H9 (cell line): ENCODE results near the gene TSPAN32. TPM values are rescaled to one million over a fixed set of nuclear protein-coding genes. Genes with fewer than 3 reads are reported as not detected.
A peak's percentile ranks its signal among the peaks of the same experiment; 100 is the strongest.

Experiments
- DNase-seq: peaks from one replicate; pipeline ENCODE4 v3.0.0-alpha.2; 2017
- H2AFZ ChIP-seq: one replicate; pipeline ENCODE4 v1.6.1; 2013; ENCODE audit warnings: mild to moderate bottlenecking, low read length, control low read depth, moderate library complexity
- H2AK5ac ChIP-seq: 2 replicates; pipeline ENCODE4 v1.6.1; 2013; ENCODE audit warnings: low read length, control low read depth, mixed read lengths; ENCODE audit not compliant: insufficient read length
- H2BK120ac ChIP-seq: one replicate; pipeline ENCODE4 v1.6.1; 2013; ENCODE audit warnings: low read depth, mild to moderate bottlenecking, low read length, control low read depth, inconsistent platforms; ENCODE audit not compliant: poor library complexity, severe bottlenecking
- H2BK12ac ChIP-seq: 2 replicates; pipeline ENCODE4 v1.6.1; 2013; ENCODE audit warnings: low read length, control low read depth, mixed read lengths, low read depth; ENCODE audit not compliant: insufficient read length
- H2BK15ac ChIP-seq: 2 replicates; pipeline ENCODE4 v1.6.1; 2013; ENCODE audit warnings: low read depth, low read length, control low read depth
- H2BK20ac ChIP-seq: one replicate; pipeline ENCODE4 v1.6.1; 2013; ENCODE audit warnings: low read depth, mild to moderate bottlenecking, low read length, control low read depth, inconsistent platforms; ENCODE audit not compliant: poor library complexity, severe bottlenecking
- H2BK5ac ChIP-seq: 2 replicates; pipeline ENCODE4 v1.6.1; 2013; ENCODE audit warnings: low read length, control low read depth, mixed read lengths; ENCODE audit not compliant: insufficient read length
- H3K14ac ChIP-seq: 2 replicates; pipeline ENCODE4 v1.6.1; 2013; ENCODE audit warnings: low read length, control low read depth; ENCODE audit not compliant: insufficient read depth
- H3K18ac ChIP-seq: 2 replicates; pipeline ENCODE4 v1.6.1; 2013; ENCODE audit warnings: low read depth, mild to moderate bottlenecking, mixed read lengths, low read length, control low read depth; ENCODE audit not compliant: insufficient read length
- H3K23ac ChIP-seq: 2 replicates; pipeline ENCODE4 v1.6.1; 2013; ENCODE audit warnings: low read length, control low read depth, mixed read lengths, low read depth; ENCODE audit not compliant: insufficient read length
- H3K23me2 ChIP-seq: 2 replicates; pipeline ENCODE4 v1.6.1; 2013; ENCODE audit warnings: low read depth, mild to moderate bottlenecking, mixed read lengths, low read length, control low read depth; ENCODE audit not compliant: insufficient read length, poor library complexity, severe bottlenecking
- H3K27ac ChIP-seq: 2 replicates; pipeline ENCODE4 v1.5.1; 2013; ENCODE audit warnings: low read length, control low read depth, mixed read lengths, low read depth; ENCODE audit not compliant: insufficient read length
- H3K27me3 ChIP-seq: 2 replicates; pipeline ENCODE4 v1.6.1; 2013; ENCODE audit warnings: low read length, control low read depth, inconsistent platforms; ENCODE audit not compliant: insufficient read depth
- H3K4ac ChIP-seq: 2 replicates; pipeline ENCODE4 v1.6.1; 2013; ENCODE audit warnings: low read depth, mild to moderate bottlenecking, control low read depth, inconsistent platforms, low read length, moderate library complexity
- H3K4me1 ChIP-seq: 2 replicates; pipeline ENCODE4 v1.6.1; 2013; ENCODE audit warnings: low read length, control low read depth, inconsistent platforms; ENCODE audit not compliant: insufficient read depth
- H3K4me2 ChIP-seq: 2 replicates; pipeline ENCODE4 v1.6.1; 2013; ENCODE audit warnings: low read length, control low read depth, mixed read lengths; ENCODE audit not compliant: insufficient read length, insufficient read depth
- H3K56ac ChIP-seq: 2 replicates; pipeline ENCODE4 v1.6.1; 2013; ENCODE audit warnings: low read depth, mild to moderate bottlenecking, mixed read lengths, low read length, control low read depth; ENCODE audit not compliant: insufficient read length
- H3K79me1 ChIP-seq: 2 replicates; pipeline ENCODE4 v1.6.1; 2013; ENCODE audit warnings: low read depth, mild to moderate bottlenecking, moderate library complexity, low read length, control low read depth, inconsistent platforms; ENCODE audit not compliant: insufficient read depth, poor library complexity, severe bottlenecking
- H3K79me2 ChIP-seq: 2 replicates; pipeline ENCODE4 v1.6.1; 2013; ENCODE audit warnings: low read length, control low read depth, inconsistent platforms; ENCODE audit not compliant: insufficient read depth
- H3K9ac ChIP-seq: 2 replicates; pipeline ENCODE4 v1.6.1; 2013; ENCODE audit warnings: low read length, control low read depth, mixed read lengths; ENCODE audit not compliant: insufficient read length; ENCODE audit errors: extremely low read depth
- H3K9me3 ChIP-seq: one replicate; pipeline ENCODE4 v1.6.1; 2013; ENCODE audit warnings: low read depth, low read length, inconsistent platforms; ENCODE audit not compliant: control insufficient read depth
- H3T11ph ChIP-seq: one replicate; pipeline ENCODE4 v1.6.1; 2013; ENCODE audit warnings: mild to moderate bottlenecking, low read length, control low read depth, inconsistent platforms
- H4K20me1 ChIP-seq: one replicate; pipeline ENCODE4 v1.6.1; 2013; ENCODE audit not compliant: control insufficient read depth, insufficient read length, insufficient read depth
- H4K5ac ChIP-seq: 2 replicates; pipeline ENCODE4 v1.6.1; 2013; ENCODE audit warnings: low read depth, mild to moderate bottlenecking, mixed read lengths, low read length, control low read depth; ENCODE audit not compliant: insufficient read length
- H4K8ac ChIP-seq: replicated peaks from 2 replicates; pipeline ENCODE4 v1.6.1; 2013; ENCODE audit warnings: low read length, control low read depth, mixed read lengths, low read depth; ENCODE audit not compliant: insufficient read length
- H4K91ac ChIP-seq: 2 replicates; pipeline ENCODE4 v1.6.1; 2013; ENCODE audit warnings: low read depth, mild to moderate bottlenecking, moderate library complexity, mixed read lengths, low read length, control low read depth; ENCODE audit not compliant: insufficient read length
- H3K27ac Mint-ChIP-seq, 3 experiments: 2 replicates in 2 of 3; 3 replicates in 1 of 3; pipeline ENCODE4 v1.8.0; 2020 to 2021; ENCODE audit warnings: mixed read lengths in 3 of 3, mild to moderate bottlenecking in 1 of 3, moderate library complexity in 1 of 3
- H3K27me3 Mint-ChIP-seq: 2 replicates; pipeline ENCODE4 v1.8.0; 2021; ENCODE audit warnings: low read depth, mild to moderate bottlenecking, moderate library complexity, mixed read lengths
- H3K36me3 Mint-ChIP-seq, 3 experiments: 2 replicates in 2 of 3; 3 replicates in 1 of 3; pipeline ENCODE4 v1.8.0; 2020 to 2021; ENCODE audit warnings: low read depth in 3 of 3, mixed read lengths in 3 of 3; ENCODE audit not compliant: insufficient read depth in 1 of 3
- H3K4me1 Mint-ChIP-seq, 2 experiments: 2 replicates each; pipeline ENCODE4 v1.8.0; 2020; ENCODE audit warnings: mixed read lengths in 2 of 2
- H3K4me3 Mint-ChIP-seq, 2 experiments: 2 replicates in 1 of 2; 3 replicates in 1 of 2; pipeline ENCODE4 v1.8.0; 2020 to 2021; ENCODE audit warnings: mild to moderate bottlenecking in 2 of 2, mixed read lengths in 2 of 2, moderate library complexity in 1 of 2
- H3K9me3 Mint-ChIP-seq, 2 experiments: 2 replicates in 1 of 2; 3 replicates in 1 of 2; pipeline ENCODE4 v1.8.0; 2020; ENCODE audit warnings: mild to moderate bottlenecking in 2 of 2, mixed read lengths in 2 of 2, moderate library complexity in 1 of 2
- CTCF ChIP-seq: fragments of 200-600 bp; sonication (generic); conservative IDR thresholded peaks from 3 replicates; pipeline ENCODE4 v1.8.0; 2021; ENCODE audit warnings: antibody characterized with exemption, mild to moderate bottlenecking
- WGBS: extraction: QIAGEN DNeasy Blood & Tissue Kit; methylation state at CpG from one replicate; pipeline ENCODE4 v1.1.7; 2013; ENCODE audit warnings: missing lambda C conversion rate, low lambda C conversion rate, mixed read lengths; ENCODE audit not compliant: insufficient read length; ENCODE audit errors: extremely low coverage; 5-methylcytosine and 5-hydroxymethylcytosine counted together
- total RNA-seq: library from RNA; stranded (reverse); gene quantifications from 2 replicates; pipeline ENCODE4 v1.2.1, GENCODE V29; 2021

The TSPAN32 gene
- total RNA-seq, 1 experiment from 2014 or later: not detected

GRCh38 chr11:2277008-2277346 lies 24.8 kb upstream of the TSPAN32 start:
- no peaks in the 10 kb centered on the region for H3K79me2 ChIP-seq
- H3K56ac ChIP-seq: no peak overlapping the region
- H4K20me1 ChIP-seq: no peaks in the 10 kb centered on the region
- H3K9ac ChIP-seq: no peak overlapping the region
- H3K4me1 ChIP-seq: no peaks in the 10 kb centered on the region; the same call in 1 of the 2 replicates
- no peak overlapping the region for H3K4me3 Mint-ChIP-seq
- DNase-seq: peak; percentile 28
- peaks cover 72% of the 10 kb centered on the region for H3K27me3 Mint-ChIP-seq
- H3K23me2 ChIP-seq: no peaks in the 10 kb centered on the region
- no peak overlapping the region for H2AK5ac ChIP-seq
- H2BK120ac ChIP-seq: no peak overlapping the region
- H4K91ac ChIP-seq: no peak overlapping the region
- no peak for TF ChIP-seq CTCF
- H2BK12ac ChIP-seq: no peak overlapping the region
- H3K27ac Mint-ChIP-seq: no peak overlapping the region
- H3K9me3 ChIP-seq: no peaks in the 10 kb centered on the region
- no peak overlapping the region for H3T11ph ChIP-seq
- no CpG with 5 or more reads among the region's 6 CpGs for WGBS
- no peak overlapping the region for H4K8ac ChIP-seq
- peaks cover 5% of the 10 kb centered on the region; the same call in 1 of the 2 replicates for H3K27me3 ChIP-seq
- no peak overlapping the region for H2BK20ac ChIP-seq
- H3K79me1 ChIP-seq: no peaks in the 10 kb centered on the region
- no peak overlapping the region for H2AFZ ChIP-seq
- H4K5ac ChIP-seq: no peak overlapping the region
- no peak overlapping the region for H3K18ac ChIP-seq
- H3K36me3 Mint-ChIP-seq: 0 out of 7 replicates have a peak, but pooled peaks cover 0 to 3% (median 0%) of the 10 kb centered on the region in 3 experiments
- no peak overlapping the region for H3K14ac ChIP-seq
- no peak overlapping the region for H3K4ac ChIP-seq
- no peak overlapping the region for H2BK15ac ChIP-seq
- peaks cover 12 to 14% of the 10 kb centered on the region in 2 experiments for H3K4me1 Mint-ChIP-seq
- no peak overlapping the region for H3K27ac ChIP-seq
- no peak overlapping the region for H3K23ac ChIP-seq
- H3K9me3 Mint-ChIP-seq: peaks cover 4 to 5% of the 10 kb centered on the region in 2 experiments; a peak in 3 of 5 replicates
- H3K4me2 ChIP-seq: no peak overlapping the region
- no peak overlapping the region for H2BK5ac ChIP-seq
